Muscle of arm (tissue), 12 donors: ENCODE measurements around the gene IKZF1. TPM values are rescaled to one million over a fixed set of nuclear protein-coding genes. Genes with fewer than 3 reads are reported as not detected.

ENCODE experiments used
- DNase-seq: peaks from one replicate; pipeline ENCODE4 v3.0.0-alpha.2; 2013
- polyA plus RNA-seq, 12 donors: library from polyadenylated mRNA; unstranded; fragments of 120-200 nt; gene quantifications; one replicate each; pipeline ENCODE4 v1.2.1, GENCODE V29; 2013; ENCODE audit not compliant: insufficient read length in 12 of 12

The IKZF1 gene
- polyA plus RNA-seq, 12 donors = 0.98 to 7.8 (median 1.4) TPM; not detected in 1

DNA sequence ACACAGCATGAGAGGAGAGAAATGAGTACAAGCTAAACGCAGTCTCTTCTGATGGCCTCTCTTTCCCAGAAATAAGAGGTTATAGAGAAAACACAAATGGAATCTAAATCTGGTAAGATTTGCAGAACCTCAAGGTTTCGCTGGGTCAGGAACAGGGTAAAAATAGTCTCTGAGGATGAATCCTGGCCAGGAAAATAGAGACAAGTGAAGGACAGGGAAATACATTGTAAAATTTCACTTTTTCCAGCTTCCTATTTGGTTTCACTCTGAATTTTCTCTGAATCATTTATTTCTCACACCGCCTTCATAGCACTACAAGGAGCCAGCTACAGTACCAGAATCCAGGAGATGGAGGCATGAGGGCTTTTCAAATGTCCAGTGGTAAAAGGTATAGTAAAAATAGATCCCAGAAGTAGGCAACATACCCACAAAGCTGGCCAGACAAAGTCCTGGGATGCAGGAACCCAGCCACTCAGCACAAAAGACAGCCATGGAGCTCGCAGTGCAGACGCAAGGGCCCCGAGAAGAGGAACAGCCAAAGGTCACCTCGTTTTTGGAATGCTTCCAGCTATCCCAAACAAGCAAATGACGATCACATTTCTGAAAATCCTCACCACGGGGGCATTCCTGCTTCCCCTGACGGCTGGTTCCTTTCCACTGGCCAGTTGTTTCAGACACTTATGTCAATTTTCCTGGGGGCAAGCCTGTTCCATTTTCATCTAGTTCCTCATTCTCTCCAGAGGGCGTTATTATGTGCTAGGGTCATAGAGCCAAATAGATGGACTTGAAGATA is 21.5 kb upstream of the IKZF1 start:
- DNase-seq = no peak

- no peak for DNase-seq
These were observed 20.8 kb upstream of the IKZF1 start for GRCh38 chr7:50283731-50284130.

GRCh38 chr7:50284296-50284695 is 20.2 kb upstream of the IKZF1 start:
- DNase-seq = no peak

GRCh38 chr7:50285269-50285668 is 19.2 kb upstream of the IKZF1 start:
- no peak for DNase-seq

DNA sequence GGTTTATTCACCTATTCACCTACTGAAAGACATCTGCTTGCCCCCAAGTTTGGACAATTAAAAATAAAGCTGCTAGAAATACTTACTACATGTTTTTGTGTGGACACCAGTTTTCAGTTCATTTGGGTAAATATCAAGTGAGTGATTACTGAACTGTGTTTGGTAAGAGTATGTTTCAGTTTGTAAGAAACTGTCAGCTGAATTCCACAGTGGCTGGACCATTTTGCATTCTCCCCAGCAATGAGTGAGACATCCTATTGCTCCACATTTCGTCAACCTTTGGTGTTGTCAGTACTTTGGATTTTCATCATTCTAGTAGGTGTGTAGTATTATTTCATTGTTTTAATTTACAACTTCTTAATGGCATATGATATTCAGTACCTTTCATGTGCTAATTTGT is 17.4 kb upstream of the IKZF1 start:
- DNase-seq = no peak

DNA sequence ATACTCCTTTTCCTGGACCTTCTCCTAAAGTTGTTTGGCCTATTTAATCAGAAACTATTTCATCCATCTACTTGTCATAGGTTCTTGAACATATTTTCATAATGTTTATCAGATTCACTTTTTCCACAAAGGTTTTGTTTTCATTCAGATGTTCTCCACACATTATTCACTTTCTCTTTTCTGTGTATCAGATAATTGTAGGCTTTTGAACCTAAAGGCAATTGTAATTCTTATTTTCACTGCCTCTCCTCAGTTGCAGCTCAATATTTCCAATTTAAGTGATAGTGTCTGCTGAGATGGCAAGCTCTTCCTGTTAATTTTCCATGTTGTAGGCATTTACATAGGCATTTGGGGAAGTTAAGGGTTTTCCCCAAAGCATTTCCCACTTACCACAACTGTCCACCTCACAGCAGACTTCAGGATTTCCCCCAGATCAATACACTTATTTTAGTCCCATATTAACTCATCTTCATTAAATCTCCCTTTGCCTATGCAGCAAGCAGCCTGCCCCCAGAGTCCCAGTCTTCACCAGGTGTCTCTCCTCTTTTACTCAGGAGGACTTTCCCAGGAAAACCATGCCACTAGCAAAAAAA is 12.3 kb upstream of the IKZF1 start:
- no peak for DNase-seq

DNA sequence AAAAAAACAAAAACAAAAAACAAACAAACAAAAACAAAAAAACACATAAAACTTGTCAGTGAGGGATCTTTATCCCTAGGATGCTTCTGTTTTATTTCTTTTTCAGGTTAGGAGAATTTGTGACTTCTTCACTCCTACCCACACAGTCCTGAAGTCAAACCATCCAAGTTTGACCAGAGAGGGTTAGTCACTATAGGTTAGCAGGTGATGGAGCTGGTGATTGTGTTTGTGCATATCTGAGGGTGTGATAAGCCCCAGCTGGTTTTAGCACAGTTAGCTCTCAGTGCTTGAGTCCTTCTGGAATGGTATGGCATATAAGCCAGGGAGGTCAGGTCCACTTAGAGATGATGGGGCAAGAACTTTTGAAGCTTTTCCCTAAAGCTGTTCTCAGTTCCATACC is 11.8 kb upstream of the IKZF1 start:
- no peak for DNase-seq

- DNase-seq = no peak
These were observed 10.9 kb upstream of the IKZF1 start for GRCh38 chr7:50293509-50294179.

DNA sequence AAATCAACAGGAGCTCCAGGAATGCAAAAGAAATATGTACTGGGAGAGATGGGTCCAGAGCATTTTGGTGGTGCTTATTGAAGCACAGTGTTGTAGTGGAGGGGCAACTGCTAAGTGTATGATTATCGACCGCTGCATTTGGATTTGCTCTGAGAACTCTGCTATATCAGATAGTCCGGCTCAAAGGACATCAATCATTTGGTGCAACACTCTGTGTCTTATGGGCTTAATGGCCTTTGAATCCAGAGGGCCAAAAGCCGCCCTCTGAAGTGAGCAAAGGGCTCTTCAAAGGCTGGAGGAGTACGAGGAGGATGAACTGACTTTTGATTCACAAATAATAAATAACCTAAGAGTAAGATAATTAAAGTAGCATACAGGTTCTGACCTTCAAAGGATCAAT is 9.4 kb upstream of the IKZF1 start:
- DNase-seq = no peak

GRCh38 chr7:50296799-50297198 is 7.7 kb upstream of the IKZF1 start:
- DNase-seq = no peak

GRCh38 chr7:50298811-50299562 is 5.5 kb upstream of the IKZF1 start:
- DNase-seq = no peak

GRCh38 chr7:50300336-50300735 is 4.2 kb upstream of the IKZF1 start:
- no peak for DNase-seq

GRCh38 chr7:50302486-50303334 is 1.8 kb upstream of the IKZF1 start:
- no peak for DNase-seq

DNA sequence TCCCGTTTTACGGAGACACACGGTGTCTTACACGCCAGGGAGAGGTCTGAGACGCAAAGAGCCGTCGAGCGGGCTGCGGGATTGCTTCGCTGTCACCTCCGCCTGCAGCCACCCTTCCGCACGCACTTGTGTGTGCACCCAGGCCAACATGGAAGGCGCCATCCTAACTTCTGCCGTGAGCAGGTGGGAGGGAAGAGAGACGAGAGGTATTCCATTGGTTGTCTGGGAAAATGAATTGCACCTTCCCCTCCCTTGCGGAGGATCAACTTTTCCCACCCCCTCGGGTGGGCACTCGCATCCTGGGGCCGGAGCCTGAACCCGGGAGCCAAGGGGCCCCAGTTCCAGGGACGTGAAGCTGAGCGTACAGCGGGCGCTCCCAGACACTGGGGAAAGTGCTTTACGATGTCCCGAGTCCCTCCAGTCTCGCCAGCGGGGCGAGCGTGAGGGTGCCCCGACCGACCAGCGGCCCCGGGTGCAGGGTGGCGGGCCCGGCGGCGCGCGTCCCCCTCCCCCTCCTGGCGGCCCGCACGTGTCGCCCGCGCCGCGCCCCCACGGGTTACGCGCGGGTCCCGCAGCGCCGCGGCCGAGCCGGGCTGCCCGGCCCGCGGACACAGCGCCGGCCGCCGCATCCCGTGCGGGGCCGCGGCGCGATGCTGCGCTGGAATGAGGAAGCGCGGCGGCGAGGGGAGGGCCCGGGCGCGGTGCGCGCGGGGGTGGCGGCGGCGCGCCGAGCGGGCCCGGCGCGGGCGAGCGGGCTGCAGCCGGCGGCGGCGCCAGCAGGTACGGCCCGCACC is 984 bp upstream of the IKZF1 start:
- no peak for DNase-seq

- no peak for DNase-seq
These were observed 531 bp downstream of the IKZF1 start for GRCh38 chr7:50304911-50305582.

- no peak for DNase-seq
These were observed 1.3 kb downstream of the IKZF1 start for GRCh38 chr7:50305583-50306493.

DNA sequence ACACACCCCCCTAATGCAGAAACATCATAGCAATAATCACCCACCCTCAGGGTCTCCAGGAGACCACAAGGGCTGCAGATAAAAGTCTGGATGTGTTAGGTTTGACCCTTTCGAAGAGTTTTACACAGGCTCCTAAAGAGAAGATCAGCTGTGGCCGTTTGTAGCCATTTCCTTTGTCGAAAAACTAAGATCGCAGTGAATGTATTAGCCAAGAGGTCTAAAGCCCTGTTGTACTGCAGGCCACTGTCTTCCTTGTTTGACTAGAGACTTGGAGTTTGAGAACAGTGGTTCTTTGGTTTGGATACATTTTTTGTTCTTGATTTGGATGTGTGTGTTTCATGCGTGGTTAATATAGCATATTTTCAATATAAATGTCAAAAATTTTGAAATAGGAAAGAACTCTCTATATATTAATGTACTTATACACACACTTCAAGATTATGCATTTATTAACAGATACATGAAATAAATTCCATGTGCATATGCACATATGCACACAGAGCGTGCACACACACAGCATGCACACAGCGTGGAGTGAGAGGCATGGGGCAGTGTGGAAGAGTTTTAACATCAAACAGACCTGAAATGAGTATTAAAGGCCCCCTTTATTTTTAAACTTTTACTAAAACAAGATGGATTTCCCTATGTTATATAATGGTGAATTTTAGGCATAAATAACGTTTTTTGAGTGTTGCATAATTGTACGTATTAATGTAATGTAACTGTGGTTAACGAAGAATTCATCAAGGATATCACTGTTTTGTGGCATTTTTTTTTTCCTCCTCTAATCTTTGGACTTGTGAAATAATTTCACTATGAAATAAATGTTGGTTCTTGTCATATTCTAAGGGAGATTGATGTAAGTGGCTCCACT is 2.2 kb downstream of the IKZF1 start:
- no peak for DNase-seq
